ENCODE measurements around the gene UVSSA. TPM values are rescaled to one million over a fixed set of nuclear protein-coding genes. Genes with fewer than 3 reads are reported as not detected.

UVSSA gene
- polyA plus RNA-seq, 1 donor from 2014 or later: 13.3 TPM

DNA sequence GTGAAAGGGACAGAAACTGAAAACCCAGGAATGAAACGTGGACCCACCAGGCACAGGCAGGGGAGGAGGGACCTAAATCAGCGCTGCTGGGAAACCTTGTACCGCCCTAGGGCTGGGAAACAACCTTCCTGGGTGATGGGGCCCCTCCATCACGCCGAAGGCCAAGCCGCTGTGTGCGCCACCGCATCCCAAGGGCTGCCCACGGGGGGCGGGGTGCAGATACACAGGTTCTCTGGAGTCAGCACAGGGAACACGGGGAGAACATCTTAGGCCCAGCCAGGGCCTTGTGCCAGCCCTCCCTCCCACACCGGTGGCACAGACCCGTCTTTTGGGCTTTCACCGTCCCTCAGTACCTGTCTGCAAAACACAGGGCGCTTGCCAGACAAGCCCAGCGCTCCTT lies 13.0 kb downstream of the UVSSA start:
- TF ChIP-seq POLR2AphosphoS5 (IDR thresholded peaks at IDR 0.05): no peak
- no peak for TF ChIP-seq RAD21 (conservative IDR thresholded peaks at IDR 0.05)
- TF ChIP-seq MXI1 (conservative IDR thresholded peaks at IDR 0.05; ENCODE audit: poor library complexity, severe bottlenecking): no peak
- no peak for TF ChIP-seq SMC3 (conservative IDR thresholded peaks at IDR 0.05; ENCODE audit: poor library complexity)
- TF ChIP-seq TAF1 (IDR thresholded peaks at IDR 0.05; ENCODE audit: low read depth): no peak
- no peak for TF ChIP-seq EZH2 (IDR thresholded peaks at IDR 0.05; ENCODE audit: borderline replicate concordance, insufficient read depth, low read length, poor library complexity, severe bottlenecking)

DNA sequence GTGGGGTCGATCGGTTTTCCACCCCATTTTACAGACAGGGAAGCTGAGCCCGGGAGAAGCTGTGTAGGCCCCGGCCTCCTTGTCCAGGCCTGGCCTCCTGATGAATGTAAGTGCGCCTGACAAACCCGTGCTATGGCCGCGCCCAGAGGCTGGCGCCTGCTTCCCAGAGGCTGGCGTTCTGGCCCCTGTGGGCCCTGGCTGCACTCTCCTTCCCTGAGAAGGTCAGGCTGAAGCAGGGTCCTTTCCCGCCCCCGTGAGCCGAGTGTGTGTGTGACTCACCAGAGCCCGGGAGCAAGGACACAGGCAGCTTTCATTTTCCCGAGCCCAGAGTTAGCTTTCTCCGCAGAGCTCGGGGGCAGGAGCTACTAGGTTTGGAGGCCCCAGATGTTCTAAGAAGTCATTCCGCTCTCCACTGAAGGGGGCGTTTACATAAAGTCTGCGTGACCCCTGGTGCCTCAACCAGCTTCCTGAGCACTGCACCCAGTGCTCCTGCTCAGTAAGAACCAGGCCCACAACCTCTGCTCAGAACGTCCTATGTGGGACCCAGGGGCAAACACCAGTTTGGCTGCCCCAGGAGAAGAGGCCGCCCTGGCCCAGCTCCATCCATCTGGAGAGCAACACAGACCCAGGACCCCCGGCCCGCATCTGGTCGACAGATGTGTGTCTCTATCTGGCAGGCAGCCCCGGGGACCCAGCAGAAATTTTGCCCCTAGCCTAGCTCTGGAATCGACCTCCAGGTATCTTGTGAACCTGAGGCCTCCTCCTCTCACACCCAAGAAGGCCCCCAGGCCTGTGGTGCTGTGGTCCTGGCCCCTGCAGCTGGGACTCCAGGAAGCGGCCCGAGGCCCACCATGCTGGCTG lies 13.6 kb downstream of the UVSSA start:
- Histone ChIP-seq H3K27ac (ENCODE audit: low read length) (no peak overlapping the region), H2AFZ (ENCODE audit: low read depth, low read length) (no peak overlapping the region), H3K9ac (ENCODE audit: low read length) (no peak overlapping the region), H3K4me2 (ENCODE audit: low read length) (no peak overlapping the region), H4K20me1 (ENCODE audit: insufficient read depth) (no peaks in the 10 kb centered on the region), H3K9me2 (ENCODE audit: insufficient read depth, low read length) (no peaks in the 10 kb centered on the region), H3K36me3 (ENCODE audit: insufficient read depth, low read length) (no peaks in the 10 kb centered on the region), H3K9me3 (ENCODE audit: low read length) (no peaks in the 10 kb centered on the region), H3K79me2 (replicated peaks; ENCODE audit: insufficient read depth, low read length) (no peaks in the 10 kb centered on the region), H3K27me3 (ENCODE audit: insufficient read depth, low read depth, low read length) (no peaks in the 10 kb centered on the region), H3F3A (ENCODE audit: insufficient read depth, low read length, poor library complexity, severe bottlenecking) (no peaks in the 10 kb centered on the region), H3K4me3 (ENCODE audit: low read length) (no peak overlapping the region)
- TF ChIP-seq POLR2AphosphoS5 (IDR thresholded peaks at IDR 0.05): no peak
- no peak for TF ChIP-seq RAD21 (conservative IDR thresholded peaks at IDR 0.05)
- TF ChIP-seq SMC3 (conservative IDR thresholded peaks at IDR 0.05; ENCODE audit: poor library complexity): no peak
- no peak for TF ChIP-seq EZH2 (IDR thresholded peaks at IDR 0.05; ENCODE audit: borderline replicate concordance, insufficient read depth, low read length, poor library complexity, severe bottlenecking)
- TF ChIP-seq TAF1 (IDR thresholded peaks at IDR 0.05; ENCODE audit: low read depth): no peak
- TF ChIP-seq, protein P1, sequence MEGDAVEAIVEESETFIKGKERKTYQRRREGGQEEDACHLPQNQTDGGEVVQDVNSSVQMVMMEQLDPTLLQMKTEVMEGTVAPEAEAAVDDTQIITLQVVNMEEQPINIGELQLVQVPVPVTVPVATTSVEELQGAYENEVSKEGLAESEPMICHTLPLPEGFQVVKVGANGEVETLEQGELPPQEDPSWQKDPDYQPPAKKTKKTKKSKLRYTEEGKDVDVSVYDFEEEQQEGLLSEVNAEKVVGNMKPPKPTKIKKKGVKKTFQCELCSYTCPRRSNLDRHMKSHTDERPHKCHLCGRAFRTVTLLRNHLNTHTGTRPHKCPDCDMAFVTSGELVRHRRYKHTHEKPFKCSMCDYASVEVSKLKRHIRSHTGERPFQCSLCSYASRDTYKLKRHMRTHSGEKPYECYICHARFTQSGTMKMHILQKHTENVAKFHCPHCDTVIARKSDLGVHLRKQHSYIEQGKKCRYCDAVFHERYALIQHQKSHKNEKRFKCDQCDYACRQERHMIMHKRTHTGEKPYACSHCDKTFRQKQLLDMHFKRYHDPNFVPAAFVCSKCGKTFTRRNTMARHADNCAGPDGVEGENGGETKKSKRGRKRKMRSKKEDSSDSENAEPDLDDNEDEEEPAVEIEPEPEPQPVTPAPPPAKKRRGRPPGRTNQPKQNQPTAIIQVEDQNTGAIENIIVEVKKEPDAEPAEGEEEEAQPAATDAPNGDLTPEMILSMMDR (IDR thresholded peaks at IDR 0.05; ENCODE audit: poor library complexity, severe bottlenecking): no peak
- no peak for TF ChIP-seq EP300 (conservative IDR thresholded peaks at IDR 0.05; ENCODE audit: poor library complexity, severe bottlenecking)
- TF ChIP-seq, protein P2, sequence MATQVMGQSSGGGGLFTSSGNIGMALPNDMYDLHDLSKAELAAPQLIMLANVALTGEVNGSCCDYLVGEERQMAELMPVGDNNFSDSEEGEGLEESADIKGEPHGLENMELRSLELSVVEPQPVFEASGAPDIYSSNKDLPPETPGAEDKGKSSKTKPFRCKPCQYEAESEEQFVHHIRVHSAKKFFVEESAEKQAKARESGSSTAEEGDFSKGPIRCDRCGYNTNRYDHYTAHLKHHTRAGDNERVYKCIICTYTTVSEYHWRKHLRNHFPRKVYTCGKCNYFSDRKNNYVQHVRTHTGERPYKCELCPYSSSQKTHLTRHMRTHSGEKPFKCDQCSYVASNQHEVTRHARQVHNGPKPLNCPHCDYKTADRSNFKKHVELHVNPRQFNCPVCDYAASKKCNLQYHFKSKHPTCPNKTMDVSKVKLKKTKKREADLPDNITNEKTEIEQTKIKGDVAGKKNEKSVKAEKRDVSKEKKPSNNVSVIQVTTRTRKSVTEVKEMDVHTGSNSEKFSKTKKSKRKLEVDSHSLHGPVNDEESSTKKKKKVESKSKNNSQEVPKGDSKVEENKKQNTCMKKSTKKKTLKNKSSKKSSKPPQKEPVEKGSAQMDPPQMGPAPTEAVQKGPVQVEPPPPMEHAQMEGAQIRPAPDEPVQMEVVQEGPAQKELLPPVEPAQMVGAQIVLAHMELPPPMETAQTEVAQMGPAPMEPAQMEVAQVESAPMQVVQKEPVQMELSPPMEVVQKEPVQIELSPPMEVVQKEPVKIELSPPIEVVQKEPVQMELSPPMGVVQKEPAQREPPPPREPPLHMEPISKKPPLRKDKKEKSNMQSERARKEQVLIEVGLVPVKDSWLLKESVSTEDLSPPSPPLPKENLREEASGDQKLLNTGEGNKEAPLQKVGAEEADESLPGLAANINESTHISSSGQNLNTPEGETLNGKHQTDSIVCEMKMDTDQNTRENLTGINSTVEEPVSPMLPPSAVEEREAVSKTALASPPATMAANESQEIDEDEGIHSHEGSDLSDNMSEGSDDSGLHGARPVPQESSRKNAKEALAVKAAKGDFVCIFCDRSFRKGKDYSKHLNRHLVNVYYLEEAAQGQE (IDR thresholded peaks at IDR 0.05; ENCODE audit: borderline replicate concordance): no peak
- no peak for TF ChIP-seq MXI1 (conservative IDR thresholded peaks at IDR 0.05; ENCODE audit: poor library complexity, severe bottlenecking)

More for the DNA sequence above, 13.0 kb downstream of the UVSSA start:
- H3F3A ChIP-seq (ENCODE audit: insufficient read depth, low read length, poor library complexity, severe bottlenecking): no peaks in the 10 kb centered on the region
- H3K27me3 ChIP-seq (ENCODE audit: insufficient read depth, low read depth, low read length): no peaks in the 10 kb centered on the region
- H3K79me2 ChIP-seq (replicated peaks; ENCODE audit: insufficient read depth, low read length): no peaks in the 10 kb centered on the region
- no peaks in the 10 kb centered on the region for H3K9me2 ChIP-seq (ENCODE audit: insufficient read depth, low read length)
- no peaks in the 10 kb centered on the region for H4K20me1 ChIP-seq (ENCODE audit: insufficient read depth)
- no peak overlapping the region for H3K9ac ChIP-seq (ENCODE audit: low read length)
- H3K27ac ChIP-seq (ENCODE audit: low read length): no peak overlapping the region
- H3K36me3 ChIP-seq (ENCODE audit: insufficient read depth, low read length): no peaks in the 10 kb centered on the region
- no peaks in the 10 kb centered on the region for H3K9me3 ChIP-seq (ENCODE audit: low read length)
- no peak overlapping the region for H2AFZ ChIP-seq (ENCODE audit: low read depth, low read length)
- no peak overlapping the region for H3K4me2 ChIP-seq (ENCODE audit: low read length)
- no peak overlapping the region for H3K4me3 ChIP-seq (ENCODE audit: low read length)

Data from neural cell (in vitro differentiated cells).